ENCODE results near the gene C6orf62.
"Not testable (repeated sequence)": the region's sequence is repeated elsewhere in the genome, so short reads cannot be mapped to it uniquely, and the experiment has no call there.

C6orf62 gene

DNA sequence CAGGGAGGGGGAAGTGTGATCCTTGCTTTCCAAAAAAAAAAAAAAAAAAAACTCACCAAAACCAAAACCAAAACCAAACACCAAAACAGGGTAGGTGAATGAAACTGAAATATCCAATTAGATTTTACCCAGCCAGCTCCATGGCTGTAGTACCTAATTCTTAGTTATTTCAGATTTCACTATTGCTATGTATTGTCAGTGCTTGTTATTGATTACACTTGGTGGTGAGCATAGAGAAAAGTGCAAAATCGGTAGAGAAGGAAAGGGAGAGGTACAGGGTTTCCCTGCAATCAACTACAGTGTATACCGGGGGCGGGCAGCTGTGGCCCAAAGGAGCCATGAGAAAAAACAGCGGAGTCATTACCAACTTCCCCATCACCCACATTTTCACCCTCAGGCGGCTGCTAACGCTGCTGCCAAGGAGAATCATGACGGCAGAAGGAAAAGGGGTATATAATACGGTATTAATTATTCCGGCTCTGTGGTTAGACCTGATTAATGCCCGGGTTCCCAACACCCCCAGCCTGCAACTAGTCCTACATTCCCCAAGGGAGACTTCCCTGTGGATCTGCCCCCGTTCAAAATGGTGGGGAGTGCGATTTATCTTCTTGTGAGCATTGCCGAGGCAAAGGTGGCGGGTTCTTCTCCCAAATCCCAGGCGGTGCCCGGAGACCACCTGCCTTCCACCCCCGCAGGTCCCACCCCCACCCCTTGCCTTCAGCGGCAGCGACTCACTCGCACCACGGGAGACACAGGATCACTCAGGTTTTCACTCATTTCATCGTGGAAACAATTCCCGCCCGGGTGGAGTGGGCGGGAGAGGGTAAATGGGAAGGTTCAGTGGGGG lies at the start of gene C6orf62:
Gene C6orf62 (minus strand): TSS at position 30 of the 847 bp plus-strand sequence. CDS start 486 bp downstream, outside the sequence.
- DNase-seq (ENCODE audit: low read depth in 2 of 2) = peak; percentile 26 to 29

- DNase-seq (ENCODE audit: low read depth in 2 of 2) = no peak
These were observed 49.4 kb upstream of the C6orf62 start for GRCh38 chr6:24768361-24768760.

- DNase-seq (ENCODE audit: low read depth in 2 of 2) = no peak
These were observed 47.9 kb upstream of the C6orf62 start for GRCh38 chr6:24766680-24767462.

- not testable (repeated sequence) for DNase-seq (ENCODE audit: low read depth in 2 of 2)
These were observed 47.0 kb upstream of the C6orf62 start for GRCh38 chr6:24765968-24766367.

- not testable (repeated sequence) for DNase-seq (ENCODE audit: low read depth in 2 of 2)
These were observed 46.2 kb upstream of the C6orf62 start for GRCh38 chr6:24764833-24765828.

DNA sequence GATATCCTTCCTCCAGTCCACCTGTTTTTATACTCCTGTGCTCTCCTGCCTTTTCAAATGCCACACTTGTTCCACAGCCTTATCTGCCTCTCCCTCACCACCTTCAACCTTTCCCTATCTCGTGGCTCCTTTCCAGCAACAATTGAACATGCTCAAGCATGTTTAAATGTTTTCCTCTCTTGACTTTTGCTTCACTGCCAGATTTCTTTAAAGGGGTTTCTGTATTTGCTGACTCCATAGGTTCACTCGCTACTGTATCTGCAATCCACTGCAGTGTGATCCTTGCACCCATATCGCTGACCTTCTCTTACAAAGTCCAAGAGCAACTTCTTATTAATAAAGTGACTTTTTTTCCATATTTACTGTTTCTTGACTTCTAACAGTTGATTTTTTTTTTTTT lies 44.6 kb upstream of the C6orf62 start:
- DNase-seq (ENCODE audit: low read depth in 2 of 2) = no peak

- no peak for DNase-seq (ENCODE audit: low read depth in 2 of 2)
These were observed 42.9 kb upstream of the C6orf62 start for GRCh38 chr6:24761851-24762250.

GRCh38 chr6:24761193-24761835 lies 42.4 kb upstream of the C6orf62 start:
- DNase-seq (ENCODE audit: low read depth in 2 of 2) = no peak

- no peak for DNase-seq (ENCODE audit: low read depth in 2 of 2)
These were observed 41.3 kb upstream of the C6orf62 start for GRCh38 chr6:24760210-24760609.

GRCh38 chr6:24759718-24760117 lies 40.8 kb upstream of the C6orf62 start:
- no peak for DNase-seq (ENCODE audit: low read depth in 2 of 2)

GRCh38 chr6:24757611-24758010 lies 38.7 kb upstream of the C6orf62 start:
- no peak for DNase-seq (ENCODE audit: low read depth in 2 of 2)

- no peak for DNase-seq (ENCODE audit: low read depth in 2 of 2)
These were observed 36.3 kb upstream of the C6orf62 start for GRCh38 chr6:24755279-24755678.

- not testable (repeated sequence) for DNase-seq (ENCODE audit: low read depth in 2 of 2)
These were observed 35.4 kb upstream of the C6orf62 start for GRCh38 chr6:24754378-24754777.

DNA sequence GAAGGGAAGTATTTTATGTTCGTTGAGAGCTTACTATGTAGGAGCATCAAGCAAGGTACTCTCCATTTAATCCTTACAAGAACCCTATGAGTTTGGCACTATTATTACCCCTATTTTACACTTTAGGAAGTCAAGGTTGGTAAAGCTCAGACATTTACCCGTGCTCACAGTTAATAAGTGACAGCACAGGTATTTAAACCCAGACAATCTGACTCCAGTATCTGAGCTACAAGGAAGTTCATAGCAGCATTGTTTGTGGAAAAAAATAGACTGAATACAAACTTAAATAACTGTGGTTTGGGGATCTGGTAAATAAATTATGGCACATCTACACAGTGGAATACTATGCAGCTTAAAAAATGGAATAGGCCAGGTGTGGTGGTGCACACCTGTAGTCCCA lies 34.6 kb upstream of the C6orf62 start:
- no peak for DNase-seq (ENCODE audit: low read depth in 2 of 2)

DNA sequence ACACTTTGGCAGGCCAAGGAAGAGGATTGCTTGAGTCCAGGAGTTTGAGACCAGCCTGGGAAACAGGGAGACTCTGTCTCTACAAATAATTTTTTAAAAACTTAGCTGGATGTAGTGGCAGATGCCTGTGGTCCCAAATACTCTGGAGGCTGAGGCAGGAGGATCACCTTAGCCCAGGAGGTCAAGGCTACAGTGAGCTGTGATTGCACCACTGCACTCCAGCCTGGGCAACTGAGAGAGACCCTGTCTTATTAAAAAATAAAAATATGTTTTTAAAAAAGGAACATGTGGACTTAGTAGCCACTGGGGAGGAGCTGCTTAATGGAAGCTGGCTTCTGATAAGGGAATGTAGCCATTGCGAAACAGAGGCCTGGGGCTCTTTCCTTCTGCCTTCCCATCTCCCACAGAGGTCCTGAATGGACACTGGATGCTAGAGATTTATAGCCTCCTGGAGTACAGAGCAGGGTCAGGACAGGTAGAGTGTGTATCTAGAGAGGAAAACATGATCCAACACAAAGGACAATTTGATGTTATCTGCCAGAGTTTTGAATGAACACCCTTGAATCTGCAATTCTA lies 34.1 kb upstream of the C6orf62 start:
- DNase-seq (ENCODE audit: low read depth in 2 of 2) = no peak

- DNase-seq (ENCODE audit: low read depth in 2 of 2) = no peak
These were observed 33.5 kb upstream of the C6orf62 start for GRCh38 chr6:24752503-24752902.

DNA sequence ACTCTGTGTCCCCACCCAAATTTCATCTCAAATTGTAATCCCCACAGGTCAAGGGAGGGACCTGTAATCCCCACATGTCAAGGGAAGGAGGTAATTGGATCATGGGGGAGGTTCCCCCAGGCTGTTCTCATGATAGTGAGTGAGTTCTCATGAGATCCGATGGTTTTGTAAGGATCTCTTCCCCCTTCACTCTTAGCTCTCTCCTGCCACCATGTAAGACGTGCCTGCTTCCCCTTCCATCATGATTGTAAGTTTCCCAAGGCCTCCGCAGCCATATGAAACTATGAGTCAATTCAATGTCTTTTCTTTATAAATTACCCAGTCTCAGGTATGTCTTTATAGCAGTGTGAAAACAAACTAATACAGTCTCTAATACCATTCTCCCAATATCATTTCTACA lies 31.9 kb upstream of the C6orf62 start:
- DNase-seq (ENCODE audit: low read depth in 2 of 2) = not testable (repeated sequence)

DNA sequence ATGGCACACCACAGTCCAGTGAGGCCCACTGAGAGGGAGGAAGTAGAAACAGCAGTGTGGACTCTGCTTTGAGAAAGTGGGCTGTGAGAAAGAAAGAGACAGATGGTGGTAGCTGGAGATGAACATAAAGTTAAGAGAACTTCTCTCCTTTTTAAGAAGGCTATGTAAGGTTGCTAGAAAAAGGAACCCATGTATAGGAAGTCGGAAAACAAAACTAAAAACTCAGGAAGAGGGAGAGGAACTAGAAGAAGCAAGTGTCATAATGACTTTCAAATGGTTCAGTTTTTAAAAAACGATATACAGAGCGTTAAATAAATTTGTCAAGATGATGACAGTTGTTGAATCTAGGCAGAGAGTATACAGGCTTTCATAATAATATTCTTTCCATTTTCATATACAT lies 30.3 kb upstream of the C6orf62 start:
- DNase-seq (ENCODE audit: low read depth in 2 of 2) = no peak

DNA sequence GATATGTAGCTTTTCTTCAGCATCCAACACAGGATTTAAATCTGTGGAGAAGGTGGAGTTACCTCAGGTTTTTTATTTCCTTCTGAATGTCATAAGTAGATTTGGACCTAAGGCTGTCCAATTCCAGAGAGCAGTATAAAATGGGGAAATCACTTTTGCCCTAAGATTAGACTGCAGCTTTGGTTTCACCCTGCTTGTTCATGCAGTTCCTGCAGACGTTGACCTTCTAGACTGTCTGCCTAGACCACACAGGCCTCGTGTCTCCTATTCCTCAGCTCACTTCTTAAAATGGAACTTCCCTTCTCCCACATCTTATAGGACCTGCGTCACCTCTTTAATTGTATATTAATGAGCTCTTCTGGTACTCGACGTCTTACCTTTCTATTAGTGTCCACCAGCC lies 26.0 kb upstream of the C6orf62 start:
- DNase-seq (ENCODE audit: low read depth in 2 of 2) = no peak

DNA sequence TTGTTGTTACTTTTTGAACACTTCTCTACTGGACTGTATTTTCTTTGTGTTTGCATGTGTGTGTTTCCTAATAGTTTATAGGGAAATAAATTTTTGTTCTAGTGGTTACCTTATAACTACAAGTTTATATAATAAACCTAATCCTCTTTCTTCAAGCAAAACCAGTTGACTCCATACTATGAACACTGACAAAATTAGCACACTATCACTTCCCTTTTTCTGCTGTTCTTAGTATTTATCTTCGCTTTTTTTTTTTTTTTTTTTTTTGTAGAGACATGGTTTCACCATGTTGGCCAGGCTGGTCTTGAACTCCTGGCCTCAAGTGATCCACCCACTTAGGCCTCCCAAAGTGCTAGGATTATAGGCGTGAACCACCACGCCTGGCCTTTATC lies 25.0 kb upstream of the C6orf62 start:
- DNase-seq (ENCODE audit: low read depth in 2 of 2) = no peak
